Mucosa of descending colon (tissue), 3 donors: ENCODE data around the gene MRPS27. TPM values are rescaled to one million over a fixed set of nuclear protein-coding genes. Genes with fewer than 3 reads are reported as not detected.

ENCODE experiments used
- ATAC-seq: fragments of 200-7000 bp; cut with Tn5 transposase; one replicate; pipeline ENCODE4 v1.9.1; 2020; ENCODE audit warnings: mild to moderate bottlenecking, moderate library complexity
- DNase-seq, 3 donors: peaks; one replicate each; pipeline ENCODE4 v3.0.0-alpha.2; 2020
- H3K36me3 ChIP-seq: fragments of 200-600 bp; one replicate; pipeline ENCODE4 v1.8.0; 2021; ENCODE audit warnings: low read depth, mild to moderate bottlenecking
- H3K4me1 ChIP-seq: fragments of 200-600 bp; one replicate; pipeline ENCODE4 v1.8.0; 2021; ENCODE audit warnings: low read depth, mild to moderate bottlenecking
- H3K4me3 ChIP-seq: fragments of 200-600 bp; one replicate; pipeline ENCODE4 v1.8.0; 2021; ENCODE audit warnings: mild to moderate bottlenecking
- H3K9me3 ChIP-seq: fragments of 200-600 bp; one replicate; pipeline ENCODE4 v1.8.0; 2021; ENCODE audit warnings: mild to moderate bottlenecking
- intact Hi-C, 2 donors: fragments of 100-400 bp; cut with DNase I in 1 of 2; cut with micrococcal nuclease in 1 of 2; formaldehyde crosslinking; loops; one replicate each; pipeline versions ENCODE4 v1.11.0 to v1.11.1; 2022; cut with DNase I, micrococcal nuclease
- total RNA-seq, 3 donors: library from RNA; stranded (reverse); fragmentation: NEBNext Ultra II Directional in 2 of 3; extraction: Animal tissue kit (Norgen Biotek cat#: 25700) in 2 of 3; gene quantifications; one replicate each; pipeline versions ENCODE4 v1.2.1 to v1.2.4, GENCODE V29; 2021 to 2023
- TF ChIP-seq, protein P1 (sequence below): fragments of 200-600 bp; IDR thresholded peaks from one replicate; pipeline ENCODE4 v1.8.0; 2022; ENCODE audit warnings: antibody characterized with exemption, mild to moderate bottlenecking
- donor health status: DM: no; HTN: no; CAD: no; lungs with moderate emphysema.
- donor health status: DM: no; HTN: no; CAD: no.
- donor health status: DM: no; HTN: yes; CAD: no.

MRPS27 gene
- total RNA-seq, 3 donors from 2014 or later, result 32.7 to 40.3 (median 37.6) TPM

DNA sequence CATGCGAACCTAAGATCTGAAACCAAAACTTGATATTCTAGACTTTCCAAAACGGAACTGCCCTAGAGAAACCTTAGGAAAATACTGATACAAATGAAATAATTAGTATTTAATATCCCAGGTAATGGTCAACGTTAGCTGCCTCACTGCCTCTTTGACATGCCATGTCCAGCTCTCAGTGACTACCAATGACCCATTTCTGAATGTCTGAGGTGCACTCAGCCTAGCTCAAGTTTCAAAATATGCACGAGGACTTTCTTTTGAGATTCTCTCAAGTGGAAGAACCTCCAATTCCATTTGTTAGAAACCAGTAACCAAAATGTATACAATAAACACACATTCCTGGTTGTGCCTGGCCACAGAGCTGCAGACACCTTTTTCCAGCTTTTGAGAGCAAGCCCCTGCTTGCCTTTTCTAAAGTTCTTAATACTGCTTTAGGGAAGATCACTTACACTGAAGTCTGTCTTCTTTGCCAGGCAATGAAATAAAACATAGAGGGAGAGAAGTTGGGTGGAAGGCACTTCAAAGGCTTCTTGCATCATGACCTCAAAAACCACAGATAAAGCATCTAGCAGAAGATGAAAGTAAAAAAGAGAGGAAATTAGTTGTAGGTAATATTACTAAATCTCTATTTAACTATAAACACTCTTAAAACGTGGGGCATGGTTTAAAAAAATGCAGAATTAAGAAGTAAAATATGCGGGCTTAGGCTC, 87.9 kb downstream of the MRPS27 start:
- no peak overlapping the region for H3K4me3 ChIP-seq
- no peaks in the 10 kb centered on the region for H3K9me3 ChIP-seq
- no peaks in the 10 kb centered on the region for H3K4me1 ChIP-seq
- no peak for ATAC-seq
- no peak for DNase-seq
- TF ChIP-seq, protein P1, sequence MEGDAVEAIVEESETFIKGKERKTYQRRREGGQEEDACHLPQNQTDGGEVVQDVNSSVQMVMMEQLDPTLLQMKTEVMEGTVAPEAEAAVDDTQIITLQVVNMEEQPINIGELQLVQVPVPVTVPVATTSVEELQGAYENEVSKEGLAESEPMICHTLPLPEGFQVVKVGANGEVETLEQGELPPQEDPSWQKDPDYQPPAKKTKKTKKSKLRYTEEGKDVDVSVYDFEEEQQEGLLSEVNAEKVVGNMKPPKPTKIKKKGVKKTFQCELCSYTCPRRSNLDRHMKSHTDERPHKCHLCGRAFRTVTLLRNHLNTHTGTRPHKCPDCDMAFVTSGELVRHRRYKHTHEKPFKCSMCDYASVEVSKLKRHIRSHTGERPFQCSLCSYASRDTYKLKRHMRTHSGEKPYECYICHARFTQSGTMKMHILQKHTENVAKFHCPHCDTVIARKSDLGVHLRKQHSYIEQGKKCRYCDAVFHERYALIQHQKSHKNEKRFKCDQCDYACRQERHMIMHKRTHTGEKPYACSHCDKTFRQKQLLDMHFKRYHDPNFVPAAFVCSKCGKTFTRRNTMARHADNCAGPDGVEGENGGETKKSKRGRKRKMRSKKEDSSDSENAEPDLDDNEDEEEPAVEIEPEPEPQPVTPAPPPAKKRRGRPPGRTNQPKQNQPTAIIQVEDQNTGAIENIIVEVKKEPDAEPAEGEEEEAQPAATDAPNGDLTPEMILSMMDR, result no peak
- intact Hi-C loops, result no loop called here
- H3K36me3 ChIP-seq, result no peaks in the 10 kb centered on the region

DNA sequence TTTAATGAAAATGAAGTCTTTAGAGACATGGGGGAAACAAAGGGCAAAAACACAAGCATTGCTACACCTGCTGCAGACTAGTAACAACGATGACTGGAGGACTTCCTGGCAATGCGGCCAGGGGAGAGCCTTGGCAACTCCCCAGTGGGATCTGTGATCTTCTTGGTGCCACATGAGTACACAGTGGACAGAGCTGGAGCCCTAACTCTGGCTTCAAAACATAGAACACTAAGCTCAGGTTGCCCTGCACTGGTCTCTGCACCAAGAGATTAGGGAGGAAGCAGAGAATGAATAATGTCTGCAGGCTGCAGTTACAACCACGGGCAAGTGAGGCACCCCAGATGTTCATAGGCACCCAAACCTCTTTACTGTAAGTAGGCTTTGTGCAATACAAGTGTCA, 91.1 kb downstream of the MRPS27 start:
- Histone ChIP-seq H3K4me1 (no peaks in the 10 kb centered on the region), H3K4me3 (no peak overlapping the region), H3K36me3 (no peaks in the 10 kb centered on the region), H3K9me3 (no peaks in the 10 kb centered on the region)
- ATAC-seq (no peak), DNase-seq (no peak)
- intact Hi-C loops, result no loop called here
- TF ChIP-seq, protein P1, result no peak

DNA sequence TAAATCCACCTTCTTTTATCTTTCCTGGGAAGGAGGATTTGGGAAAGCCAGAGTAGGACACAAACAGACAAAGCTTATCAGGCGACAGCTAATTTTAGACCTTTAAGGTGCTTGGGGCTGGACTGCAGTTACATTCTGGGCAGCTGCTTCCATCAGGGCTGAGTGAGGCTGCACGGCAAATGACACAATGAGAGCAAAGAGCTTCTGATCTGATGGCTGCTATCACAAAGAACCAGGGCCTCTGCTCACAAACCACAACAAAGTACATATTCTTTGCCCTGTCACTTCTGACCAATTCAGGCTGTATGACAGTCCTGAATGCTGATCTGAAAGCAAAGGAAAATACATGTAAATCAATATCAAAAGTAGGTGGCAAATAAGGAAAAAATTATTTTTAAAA, 93.1 kb downstream of the MRPS27 start:
- no peaks in the 10 kb centered on the region for H3K4me1 ChIP-seq
- DNase-seq (no peak), ATAC-seq (no peak)
- TF ChIP-seq, protein P1, result no peak
- intact Hi-C loops, result no loop called here
- no peak overlapping the region for H3K4me3 ChIP-seq
- no peaks in the 10 kb centered on the region for H3K9me3 ChIP-seq
- no peaks in the 10 kb centered on the region for H3K36me3 ChIP-seq

DNA sequence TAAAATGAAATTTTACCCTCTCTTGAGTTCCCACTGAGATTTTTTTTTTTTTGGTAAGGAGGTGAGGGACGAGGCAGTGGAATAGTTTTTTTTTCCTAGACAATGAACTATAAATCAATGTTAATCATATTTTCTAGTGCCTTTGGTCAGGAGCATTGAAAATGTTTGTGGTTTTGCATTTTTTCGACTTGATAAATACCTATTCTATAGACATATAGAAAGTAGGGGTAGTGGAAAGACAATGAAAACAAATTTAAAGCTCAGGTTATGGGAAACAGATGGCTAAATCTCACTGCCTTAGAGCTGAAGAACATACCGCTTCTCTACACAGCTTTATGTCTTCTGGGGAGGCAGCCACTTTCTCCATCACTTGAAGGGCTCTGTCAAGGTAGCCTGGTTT, 94.3 kb downstream of the MRPS27 start:
- Histone ChIP-seq H3K9me3 (no peaks in the 10 kb centered on the region), H3K4me3 (no peak overlapping the region), H3K36me3 (no peaks in the 10 kb centered on the region), H3K4me1 (no peaks in the 10 kb centered on the region)
- no peak for ATAC-seq
- TF ChIP-seq, protein P1, result no peak
- intact Hi-C loops, result no loop called here
- no peak for DNase-seq

DNA sequence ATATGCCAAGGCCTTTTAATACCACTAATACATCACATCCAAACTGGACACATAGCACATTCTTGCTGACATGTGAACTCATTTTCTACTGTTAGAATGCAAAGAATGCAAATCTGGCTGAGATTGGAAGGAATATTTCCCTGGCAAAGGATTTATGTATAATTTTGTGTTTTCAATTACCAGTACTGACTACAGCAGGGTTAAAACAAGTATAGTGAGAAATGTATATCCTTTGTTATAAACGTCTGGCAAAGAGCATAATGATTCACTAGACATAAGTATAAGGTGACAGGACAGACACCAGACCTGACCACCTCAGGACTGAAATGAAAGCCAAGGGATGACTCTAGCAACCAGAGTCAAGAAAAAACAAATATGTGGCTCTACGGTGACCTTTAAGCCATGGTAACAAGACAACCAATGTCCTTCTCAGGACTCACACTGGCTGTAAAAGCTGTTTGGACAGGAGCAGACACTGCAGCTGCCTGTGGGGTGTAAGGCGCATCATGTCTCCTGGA, 95.0 kb downstream of the MRPS27 start:
- DNase-seq, result no peak
- ATAC-seq, result no peak
- no peaks in the 10 kb centered on the region for H3K4me1 ChIP-seq
- no peaks in the 10 kb centered on the region for H3K36me3 ChIP-seq
- intact Hi-C loops, result no loop called here
- no peaks in the 10 kb centered on the region for H3K9me3 ChIP-seq
- TF ChIP-seq, protein P1, result no peak
- H3K4me3 ChIP-seq, result no peak overlapping the region
